Epithelial cell of proximal tubule (primary cell): ENCODE results near the gene EOMES. TPM values are rescaled to one million over a fixed set of nuclear protein-coding genes. Genes with fewer than 3 reads are reported as not detected.

ENCODE experiments used
- DNase-seq: peaks from one replicate; pipeline ENCODE4 v3.0.0-alpha.2; 2011; ENCODE audit warnings: low read depth
- H3K4me3 ChIP-seq: 2 replicates; pipeline ENCODE4 v1.5.1; 2011; ENCODE audit warnings: low read depth, mild to moderate bottlenecking, low read length
- total RNA-seq: library from RNA; depleted of rRNA; stranded (reverse); fragments of >200 nt; gene quantifications from 2 replicates; pipeline ENCODE4 v1.2.3, GENCODE V29; 2015
- TF ChIP-seq, protein P1 (sequence below): conservative IDR thresholded peaks from 2 replicates; pipeline ENCODE4 v1.5.1; 2012; ENCODE audit warnings: low read depth, mild to moderate bottlenecking, low read length

The EOMES gene
- total RNA-seq, 1 donor from 2014 or later: not detected

DNA sequence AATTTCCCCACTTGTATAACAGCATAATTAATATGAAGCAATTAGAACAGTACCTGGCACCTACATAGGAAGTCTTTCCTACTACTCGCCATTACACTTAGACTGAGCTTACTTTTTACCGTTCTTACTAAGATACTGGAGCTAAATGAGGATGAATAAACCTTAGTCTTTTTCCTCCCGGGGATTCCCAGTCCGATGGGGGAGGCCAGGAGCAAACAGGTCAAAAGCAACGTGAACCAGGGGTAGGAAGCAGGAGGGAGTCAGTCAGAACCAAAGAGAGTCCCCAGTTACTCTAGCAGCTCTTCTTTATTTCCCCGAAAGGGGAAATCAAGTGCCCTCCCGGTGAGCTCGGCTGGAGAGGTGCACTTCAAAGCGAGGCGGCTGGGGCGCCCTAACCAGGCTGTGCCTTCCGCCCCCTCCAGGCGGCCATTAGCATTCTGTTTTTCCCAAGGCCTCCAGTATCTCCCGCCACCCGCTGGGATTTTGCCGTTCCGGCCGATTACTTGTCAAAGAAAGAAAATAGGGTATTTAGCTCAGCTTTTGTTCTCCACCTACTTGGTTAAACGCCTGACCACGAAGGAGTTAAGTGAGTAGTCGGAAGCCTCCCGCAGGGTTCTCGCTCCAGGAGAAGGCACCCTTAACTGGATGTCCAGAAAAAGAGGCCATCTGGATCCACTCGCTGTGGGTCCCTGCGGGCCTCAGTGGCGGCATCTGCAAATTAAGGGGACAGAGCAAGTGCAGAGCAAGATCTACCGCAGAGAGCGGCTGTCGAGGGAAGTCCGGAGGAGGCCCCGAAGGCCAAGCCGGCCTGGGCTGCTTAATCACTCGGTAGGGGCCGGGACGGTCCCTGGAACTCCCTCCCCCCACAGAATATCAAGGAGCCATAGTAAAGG is 6.3 kb upstream of the EOMES start:
- TF ChIP-seq, protein P1, sequence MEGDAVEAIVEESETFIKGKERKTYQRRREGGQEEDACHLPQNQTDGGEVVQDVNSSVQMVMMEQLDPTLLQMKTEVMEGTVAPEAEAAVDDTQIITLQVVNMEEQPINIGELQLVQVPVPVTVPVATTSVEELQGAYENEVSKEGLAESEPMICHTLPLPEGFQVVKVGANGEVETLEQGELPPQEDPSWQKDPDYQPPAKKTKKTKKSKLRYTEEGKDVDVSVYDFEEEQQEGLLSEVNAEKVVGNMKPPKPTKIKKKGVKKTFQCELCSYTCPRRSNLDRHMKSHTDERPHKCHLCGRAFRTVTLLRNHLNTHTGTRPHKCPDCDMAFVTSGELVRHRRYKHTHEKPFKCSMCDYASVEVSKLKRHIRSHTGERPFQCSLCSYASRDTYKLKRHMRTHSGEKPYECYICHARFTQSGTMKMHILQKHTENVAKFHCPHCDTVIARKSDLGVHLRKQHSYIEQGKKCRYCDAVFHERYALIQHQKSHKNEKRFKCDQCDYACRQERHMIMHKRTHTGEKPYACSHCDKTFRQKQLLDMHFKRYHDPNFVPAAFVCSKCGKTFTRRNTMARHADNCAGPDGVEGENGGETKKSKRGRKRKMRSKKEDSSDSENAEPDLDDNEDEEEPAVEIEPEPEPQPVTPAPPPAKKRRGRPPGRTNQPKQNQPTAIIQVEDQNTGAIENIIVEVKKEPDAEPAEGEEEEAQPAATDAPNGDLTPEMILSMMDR: peak; percentile 20
- no peak for DNase-seq
- H3K4me3 ChIP-seq: no peak overlapping the region

DNA sequence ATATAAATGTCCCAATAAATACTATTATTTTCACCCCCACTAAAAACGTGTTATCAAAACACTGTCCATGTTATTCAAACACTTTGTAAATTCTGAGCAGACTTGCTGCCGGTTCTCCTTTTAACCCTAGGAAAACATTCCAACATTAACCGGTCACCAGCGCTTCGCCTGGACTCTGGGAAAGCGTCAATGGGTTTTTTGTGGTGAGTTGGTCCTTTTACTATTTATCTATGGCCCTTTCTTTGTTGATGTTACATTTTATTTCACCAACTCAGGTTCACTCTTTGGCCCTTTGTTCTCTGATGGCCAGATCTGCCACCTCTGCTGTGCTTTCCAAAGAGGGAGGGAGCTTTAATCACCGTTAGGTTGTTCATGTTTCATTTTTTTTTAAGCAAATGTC is 4.1 kb upstream of the EOMES start:
- no peak for DNase-seq
- TF ChIP-seq, protein P1: no peak
- no peak overlapping the region for H3K4me3 ChIP-seq

DNA sequence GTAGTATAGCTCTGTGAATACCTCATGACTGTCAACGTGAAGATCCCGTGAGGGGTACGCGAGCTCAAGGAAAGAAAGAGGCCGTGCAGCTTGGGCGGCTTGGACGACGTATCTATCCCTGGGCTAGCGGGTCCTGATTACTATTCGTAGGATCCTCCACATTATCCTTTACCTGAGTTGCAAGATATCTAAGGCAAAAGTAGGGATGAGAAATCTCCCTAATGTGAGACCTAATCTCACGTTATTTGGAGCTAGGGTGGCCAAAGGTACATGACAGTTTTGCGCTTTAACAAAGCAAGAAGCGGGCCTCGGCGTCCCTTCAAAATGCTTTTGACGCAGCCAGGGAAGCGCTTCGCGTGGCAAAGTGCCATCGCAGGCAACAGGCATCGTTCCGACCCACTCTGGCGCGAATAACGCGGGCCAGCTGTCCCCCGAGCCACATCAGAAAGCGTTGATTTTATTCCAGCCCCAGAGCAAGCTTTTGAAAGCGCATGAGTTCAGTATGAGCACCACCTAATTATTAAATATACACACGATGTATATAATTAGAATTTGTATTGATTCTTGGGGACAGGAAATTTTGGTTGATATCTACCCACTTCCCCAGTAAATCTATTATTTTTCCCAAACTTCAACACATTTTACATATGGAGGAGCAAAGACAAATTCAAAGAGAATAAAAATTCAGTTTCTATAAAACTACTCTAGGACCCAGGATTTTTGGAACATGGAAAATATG is 2.5 kb upstream of the EOMES start:
- TF ChIP-seq, protein P1: no peak
- DNase-seq: no peak

DNA sequence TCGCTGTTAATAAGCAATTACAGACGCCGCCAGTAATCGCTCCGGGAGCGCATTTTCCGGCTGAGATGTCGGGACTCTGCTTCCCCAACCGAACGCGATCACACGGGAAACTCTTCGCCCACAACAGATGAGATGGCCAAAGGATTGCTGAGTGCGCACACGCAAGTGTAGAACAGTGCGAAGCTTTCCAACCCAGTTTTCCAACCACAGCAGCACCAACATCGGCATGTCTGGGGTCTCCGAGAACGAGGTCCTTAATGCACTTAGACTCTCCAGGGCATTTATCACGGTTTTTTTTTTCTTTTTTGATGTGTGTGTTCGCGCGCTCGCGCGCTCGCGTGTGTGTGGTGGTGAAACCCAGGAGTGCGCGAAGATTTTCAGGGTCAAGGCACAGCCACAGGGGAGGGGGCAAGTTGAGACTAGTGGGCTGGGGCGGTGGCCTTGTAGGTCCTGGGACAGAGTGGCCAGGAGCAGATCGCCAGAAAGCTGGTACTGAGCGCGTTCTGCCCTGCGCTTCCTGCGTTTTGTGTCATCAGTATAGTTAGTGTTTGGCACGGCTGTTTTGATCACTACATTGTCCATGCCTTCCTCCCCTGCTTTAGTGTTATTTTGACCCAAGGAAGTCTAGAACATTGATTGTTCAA is 1.8 kb upstream of the EOMES start:
- TF ChIP-seq, protein P1: no peak
- no peak overlapping the region for H3K4me3 ChIP-seq
- no peak for DNase-seq

More for the DNA sequence above, 2.5 kb upstream of the EOMES start:
- H3K4me3 ChIP-seq: no peak overlapping the region

DNA sequence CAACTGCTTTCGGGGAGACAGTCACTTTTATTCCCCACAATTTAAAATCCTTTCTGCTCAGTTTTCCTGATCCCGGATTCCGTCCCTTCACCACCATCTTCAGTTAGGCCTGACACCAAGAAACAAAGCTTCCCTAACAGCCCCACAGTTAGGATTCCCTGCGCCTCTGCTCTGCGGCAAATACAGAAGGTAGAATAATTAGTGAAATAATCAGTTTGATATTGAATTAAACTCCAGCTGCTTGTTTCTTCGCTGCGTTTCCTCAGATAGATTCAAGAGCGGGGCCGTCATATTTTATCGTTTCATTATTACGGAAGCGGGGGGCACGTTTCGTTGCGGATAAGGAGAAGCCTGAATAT is 1.3 kb upstream of the EOMES start:
- no peak overlapping the region for H3K4me3 ChIP-seq

DNA sequence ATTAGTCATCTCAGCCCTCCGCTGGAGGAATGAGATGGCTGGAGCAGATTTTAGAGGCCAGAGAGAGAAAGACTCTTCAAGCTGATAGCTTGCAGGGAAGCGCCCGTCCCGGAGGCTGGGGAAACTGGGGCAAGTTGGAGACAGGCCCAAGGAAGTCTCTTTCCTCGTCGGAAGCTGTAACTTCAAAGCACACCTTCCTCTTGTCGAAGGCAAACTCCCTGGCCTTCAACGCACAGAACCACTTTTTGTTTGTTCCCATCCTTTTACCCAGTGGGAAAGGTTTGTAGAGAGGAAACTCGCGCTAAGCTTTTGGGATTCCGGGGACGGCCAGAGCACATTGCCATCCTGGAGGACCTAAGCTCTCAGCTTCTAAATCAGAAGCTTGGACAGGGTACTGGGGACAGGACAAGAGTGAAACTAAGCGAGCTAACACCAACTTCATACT is 900 bp upstream of the EOMES start:
- TF ChIP-seq, protein P1: no peak
- DNase-seq: no peak

More for the DNA sequence above, 1.3 kb upstream of the EOMES start:
- TF ChIP-seq, protein P1: no peak
- DNase-seq: no peak

More for the DNA sequence above, 900 bp upstream of the EOMES start:
- H3K4me3 ChIP-seq: no peak overlapping the region
